ELR (cell line): ENCODE measurements around the gene PRRT1.

Source experiments
- DNase-seq: peaks from one replicate; pipeline ENCODE4 v3.0.0-alpha.2; 2015; ENCODE audit warnings: low read depth

The PRRT1 gene

DNA sequence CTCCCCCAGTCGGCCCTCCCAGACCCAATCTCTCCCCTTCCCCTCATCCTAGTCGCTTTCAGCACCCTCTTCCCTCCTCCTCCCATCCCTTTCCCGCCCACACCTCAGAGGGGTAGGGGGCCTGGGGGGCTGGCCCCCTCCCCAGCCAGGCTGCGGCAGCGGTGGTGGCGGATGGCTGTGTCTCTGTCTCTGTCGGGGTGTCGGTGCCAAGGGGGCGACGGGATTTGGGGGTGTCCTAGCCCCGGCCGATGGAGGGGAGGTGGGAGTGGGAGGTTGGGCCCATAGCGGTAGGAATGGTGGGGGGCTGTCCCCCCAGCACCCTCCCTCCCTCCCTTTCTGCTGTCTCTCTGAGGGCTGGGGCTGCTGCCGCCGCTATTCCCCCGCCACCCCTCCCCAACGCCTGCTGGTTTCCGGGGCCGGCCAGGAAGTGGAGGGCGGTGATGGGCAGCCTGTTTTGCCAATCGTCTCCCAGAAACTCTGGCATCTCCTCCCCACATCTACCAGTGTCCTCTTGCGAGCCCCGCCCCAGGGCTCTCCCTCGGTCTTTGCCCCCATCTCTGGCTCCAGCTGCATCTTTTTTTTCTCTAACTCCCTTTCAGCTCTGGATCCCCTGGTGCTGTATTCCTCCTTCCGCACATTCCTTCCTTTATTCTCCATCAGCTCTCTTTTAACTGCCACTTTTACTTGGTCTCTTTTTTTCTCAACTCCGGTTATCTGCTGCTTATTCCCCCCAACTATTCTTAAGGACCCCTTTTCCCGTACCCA lies 24.2 kb upstream of the PRRT1 start, which contains the start of gene AGPAT1:
Gene AGPAT1 (minus strand): TSS at position 374 of the 765 bp plus-strand sequence. CDS start 4,588 bp downstream, outside the sequence.
- DNase-seq, result peak; percentile 98

DNA sequence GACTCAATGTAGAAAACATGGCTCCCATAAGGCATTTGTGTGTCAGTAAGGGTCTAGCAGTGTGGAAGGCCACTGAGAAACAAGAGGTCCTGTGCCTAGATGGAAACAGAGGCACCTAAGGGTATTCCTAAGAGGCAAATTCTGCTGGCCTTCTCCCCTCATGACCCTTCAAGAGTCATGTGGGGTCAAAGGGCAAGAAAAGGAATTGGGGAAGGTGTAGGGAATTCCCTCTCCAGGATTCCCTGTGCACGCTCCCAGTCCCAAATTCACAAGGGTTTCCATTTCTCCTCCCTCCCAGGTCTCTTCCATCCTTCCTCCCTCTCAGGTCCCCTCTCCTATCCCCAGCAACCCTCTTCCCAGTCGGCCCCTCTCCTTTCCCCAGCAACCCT lies 23.6 kb upstream of the PRRT1 start:
- DNase-seq, result no peak

DNA sequence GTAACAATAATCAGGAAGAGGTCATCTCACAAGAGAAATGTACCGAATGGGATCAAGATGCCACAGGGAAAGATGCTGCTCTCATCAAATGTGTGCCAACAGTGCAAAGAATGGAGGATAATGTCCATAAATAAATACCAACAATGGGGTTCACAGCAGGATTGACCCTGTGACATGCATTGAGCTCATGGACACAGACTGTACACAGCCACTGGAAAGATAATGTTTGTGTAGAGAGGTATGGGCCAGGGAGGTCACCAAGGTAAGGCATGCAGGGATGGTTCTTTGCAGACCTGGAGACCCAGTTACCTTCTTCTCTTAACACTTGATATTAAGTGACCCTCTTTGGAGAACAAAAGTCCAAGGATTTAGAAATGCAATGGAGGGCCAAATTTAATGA lies 22.7 kb upstream of the PRRT1 start:
- no peak for DNase-seq

DNA sequence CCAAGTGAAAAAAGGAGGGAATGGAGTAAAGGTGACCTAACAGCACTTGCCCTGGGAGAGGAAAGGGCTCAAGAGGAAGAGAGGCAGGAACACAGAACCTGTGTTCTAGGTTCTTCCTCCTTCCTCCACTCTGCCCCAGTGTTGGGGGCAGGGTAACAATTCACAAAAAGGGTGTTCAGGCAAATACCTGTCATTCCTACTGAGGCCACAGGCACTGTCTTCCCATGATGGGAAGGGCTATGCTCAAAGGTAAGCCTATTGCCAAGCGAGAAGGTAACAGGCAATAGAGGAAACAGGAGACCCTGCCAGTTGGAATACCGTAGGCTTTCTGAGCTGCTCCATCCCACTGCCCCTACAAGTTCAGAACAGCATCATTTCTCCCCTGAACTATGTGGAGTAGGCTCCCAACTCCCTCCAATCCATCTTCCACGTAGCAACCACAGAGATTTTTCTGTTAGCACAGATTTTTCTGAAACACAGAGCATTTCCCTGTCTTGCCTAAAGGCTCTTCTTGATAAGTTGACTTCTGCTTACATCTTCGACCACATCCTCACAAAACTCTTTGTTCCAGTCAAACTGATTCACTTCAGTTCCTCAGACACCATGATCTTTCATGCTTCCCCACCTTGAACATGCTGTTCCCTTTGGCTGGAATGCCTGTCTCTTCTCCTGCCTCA lies 21.4 kb upstream of the PRRT1 start:
- no peak for DNase-seq

DNA sequence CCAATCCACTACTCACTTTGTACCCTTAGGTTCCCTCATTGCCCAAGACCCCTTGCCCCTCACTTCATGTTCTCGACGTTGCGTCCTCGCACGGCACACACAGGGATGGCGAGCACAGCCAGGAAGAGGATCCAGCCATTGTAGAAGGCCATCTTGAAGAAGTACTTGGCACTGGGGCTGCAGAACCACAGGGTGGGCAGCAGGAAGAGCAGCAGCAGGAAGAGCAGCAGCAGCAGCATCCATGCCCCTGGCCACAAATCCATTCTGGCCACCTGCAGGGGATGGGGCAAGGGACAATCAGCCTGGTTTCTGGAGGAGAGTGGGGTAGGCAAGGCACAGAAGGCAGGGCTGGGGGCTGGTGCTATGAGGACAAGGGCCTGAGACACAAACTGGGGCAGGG lies 19.5 kb upstream of the PRRT1 start:
- DNase-seq, result no peak

DNA sequence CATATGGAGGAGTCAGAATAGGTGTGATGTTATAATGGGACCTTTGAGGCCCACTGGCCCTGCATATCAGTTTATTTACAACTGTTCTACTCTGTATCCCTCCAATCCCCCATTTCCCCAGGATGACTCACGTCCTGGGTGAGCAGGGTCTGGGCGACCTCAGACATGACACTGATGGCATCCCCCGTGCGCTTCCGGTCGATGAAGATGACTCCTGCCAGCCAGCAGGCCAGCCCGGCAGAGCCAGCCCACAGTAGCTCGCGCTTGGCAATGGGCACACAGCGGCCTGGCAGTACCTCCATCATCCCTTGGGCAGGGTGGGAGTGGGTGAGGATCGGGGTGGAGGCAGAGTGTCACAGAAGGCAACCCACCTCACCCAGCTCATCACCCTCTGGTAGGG lies 18.6 kb upstream of the PRRT1 start:
- DNase-seq, result peak; percentile 67

DNA sequence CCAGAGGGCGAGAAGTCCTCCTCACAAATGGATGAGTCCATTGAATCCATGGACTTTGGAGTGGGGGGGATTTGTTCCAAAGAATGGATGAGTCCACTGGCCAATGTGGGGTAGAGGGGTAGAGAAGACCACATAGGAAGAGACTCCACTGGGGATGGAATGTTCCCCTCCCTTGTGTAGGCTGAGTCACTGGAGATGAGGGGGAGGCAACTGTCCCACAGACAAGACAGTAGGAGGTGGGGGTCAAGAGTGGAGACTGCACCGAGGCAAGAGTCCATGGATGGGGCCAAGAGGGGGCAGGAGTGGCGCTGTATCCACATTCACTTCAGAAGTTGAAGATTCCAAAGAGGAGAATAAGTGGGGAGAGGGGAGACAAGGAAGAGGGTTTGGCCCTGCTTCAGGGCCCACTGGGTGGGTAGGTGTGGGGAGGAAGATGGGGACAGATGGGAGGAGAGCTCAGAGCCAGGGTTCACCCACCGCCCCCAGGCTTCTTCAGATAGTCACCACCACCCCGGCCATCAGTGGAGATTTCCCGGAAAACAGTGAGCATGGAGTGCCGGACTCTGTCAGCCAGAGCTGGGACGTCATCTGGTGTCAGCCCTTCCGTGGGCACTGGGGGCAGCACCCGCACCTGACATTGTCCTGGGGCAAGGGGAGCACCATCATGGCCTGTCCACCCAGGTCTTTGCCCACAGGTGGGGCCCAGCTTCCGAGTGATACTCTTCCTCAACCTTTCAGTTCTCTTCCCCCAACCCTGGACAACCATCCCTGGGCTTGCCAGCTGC lies 17.3 kb upstream of the PRRT1 start:
- DNase-seq, result peak; percentile 26

DNA sequence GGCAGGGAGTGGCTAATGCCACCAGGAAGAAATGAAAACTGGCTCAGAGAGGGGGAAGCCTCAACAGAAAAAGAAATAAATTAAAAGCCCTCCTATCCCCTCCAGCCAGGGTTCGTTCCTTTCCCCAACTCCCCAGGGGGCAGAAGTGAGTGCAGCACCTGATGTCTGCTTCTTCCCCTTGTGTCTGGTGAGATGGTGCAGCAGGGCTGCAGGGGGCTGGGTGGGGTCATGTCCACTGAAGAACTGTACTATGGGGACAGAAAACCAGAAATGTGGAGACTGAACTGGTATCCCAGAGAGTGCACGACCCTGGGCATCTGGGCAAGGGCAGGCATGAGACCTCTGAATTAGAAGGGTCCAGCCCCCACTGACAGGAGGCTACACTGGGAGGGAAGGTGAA lies 16.6 kb upstream of the PRRT1 start:
- DNase-seq, result no peak

DNA sequence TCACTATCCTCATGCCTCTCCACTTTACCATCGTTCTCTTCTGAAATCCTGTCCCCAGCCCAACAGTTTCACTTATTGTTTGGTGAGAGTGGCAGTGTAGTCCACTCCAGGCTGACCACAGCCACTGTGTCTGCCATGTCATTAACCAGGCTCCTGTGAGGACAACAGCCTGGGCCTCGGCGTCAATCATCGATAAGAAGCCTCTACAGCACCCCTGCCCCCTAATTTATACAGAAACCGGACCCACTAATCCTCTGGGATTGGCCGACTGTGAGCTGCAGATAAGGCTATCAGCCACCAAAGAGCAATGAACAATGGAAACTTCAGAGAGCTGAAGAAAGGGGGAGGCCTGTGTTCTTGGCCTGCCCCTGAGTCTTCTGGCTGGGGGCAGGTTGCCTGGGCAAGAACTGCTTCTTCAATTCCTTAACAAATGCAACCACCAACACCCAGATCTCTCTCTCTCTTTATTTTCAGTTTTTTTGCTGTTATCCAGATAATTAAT lies 16.1 kb upstream of the PRRT1 start:
- no peak for DNase-seq

DNA sequence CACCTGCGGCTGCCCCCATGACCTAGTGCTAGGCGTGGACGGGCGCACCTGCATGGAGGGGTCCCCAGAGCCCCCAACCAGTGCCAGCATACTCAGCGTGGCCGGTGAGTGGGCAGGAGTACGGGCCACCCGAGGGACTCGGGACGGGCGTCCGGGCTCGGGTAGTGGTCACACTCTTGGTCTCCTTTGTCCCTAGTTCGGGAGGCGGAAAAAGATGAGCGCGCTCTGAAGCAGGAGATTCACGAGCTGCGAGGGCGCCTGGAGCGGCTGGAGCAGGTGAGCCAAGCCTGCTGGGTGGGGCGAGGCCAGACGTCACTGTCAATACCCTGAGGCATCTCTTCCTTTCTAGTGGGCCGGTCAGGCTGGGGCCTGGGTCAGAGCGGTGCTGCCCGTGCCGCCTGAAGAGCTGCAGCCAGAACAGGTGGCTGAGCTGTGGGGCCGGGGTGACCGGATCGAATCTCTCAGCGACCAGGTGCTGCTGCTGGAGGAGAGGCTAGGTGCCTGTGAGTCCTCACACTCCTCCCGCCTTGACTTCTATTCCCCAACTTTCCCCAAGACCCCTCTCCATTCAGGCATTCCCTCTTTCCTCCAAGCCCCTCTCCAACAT lies 15.5 kb upstream of the PRRT1 start:
- no peak for DNase-seq

DNA sequence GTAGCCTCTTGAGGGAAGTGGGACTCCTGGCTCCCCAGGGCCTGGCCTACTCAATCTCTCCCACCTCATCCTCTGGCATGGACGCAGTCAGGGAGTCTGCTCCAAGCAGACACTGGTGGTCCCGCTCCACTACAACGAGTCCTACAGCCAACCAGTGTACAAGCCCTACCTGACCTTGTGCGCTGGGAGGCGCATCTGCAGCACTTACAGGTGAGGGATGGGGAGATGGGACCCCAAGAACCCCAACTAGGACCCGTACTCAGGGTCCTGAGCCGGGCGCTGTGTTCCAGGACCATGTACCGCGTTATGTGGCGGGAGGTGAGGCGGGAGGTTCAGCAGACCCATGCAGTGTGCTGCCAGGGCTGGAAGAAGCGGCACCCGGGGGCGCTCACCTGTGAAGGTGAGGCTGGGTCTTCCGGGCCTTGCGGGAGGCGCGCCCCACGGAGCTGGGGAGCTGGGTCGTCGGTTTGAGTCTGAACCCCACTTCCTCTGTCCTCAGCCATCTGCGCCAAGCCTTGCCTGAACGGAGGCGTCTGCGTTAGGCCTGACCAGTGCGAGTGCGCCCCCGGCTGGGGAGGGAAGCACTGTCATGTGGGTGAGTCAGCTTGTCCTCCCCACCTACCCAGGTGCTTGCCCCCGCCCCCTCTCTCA lies 14.8 kb upstream of the PRRT1 start:
- no peak for DNase-seq

DNA sequence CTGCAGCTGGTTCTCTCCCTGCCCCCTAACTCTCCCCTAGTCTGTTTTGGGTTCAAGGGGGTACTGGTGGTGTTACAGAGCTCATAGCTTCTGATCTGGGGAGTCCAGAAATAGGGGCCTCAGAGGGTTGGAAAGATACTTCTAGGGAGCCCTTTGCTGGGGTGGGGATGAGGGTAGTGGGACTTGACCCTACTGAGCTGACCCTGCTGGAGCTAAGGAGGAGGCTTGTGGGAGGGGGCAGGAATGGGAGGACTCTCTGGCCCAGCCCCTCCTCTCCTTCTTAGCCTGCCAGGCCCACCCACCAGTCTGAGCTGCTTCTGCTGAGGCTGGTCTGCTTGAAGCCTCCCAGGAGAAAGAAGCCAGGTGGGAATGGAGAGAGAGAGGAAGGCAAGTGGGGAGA lies 12.6 kb upstream of the PRRT1 start, which contains the start of gene EGFL8:
Gene EGFL8 (plus strand): TSS at position 301 of the 400 bp plus-strand sequence. CDS start 1,571 bp downstream, outside the sequence.
- DNase-seq, result no peak

DNA sequence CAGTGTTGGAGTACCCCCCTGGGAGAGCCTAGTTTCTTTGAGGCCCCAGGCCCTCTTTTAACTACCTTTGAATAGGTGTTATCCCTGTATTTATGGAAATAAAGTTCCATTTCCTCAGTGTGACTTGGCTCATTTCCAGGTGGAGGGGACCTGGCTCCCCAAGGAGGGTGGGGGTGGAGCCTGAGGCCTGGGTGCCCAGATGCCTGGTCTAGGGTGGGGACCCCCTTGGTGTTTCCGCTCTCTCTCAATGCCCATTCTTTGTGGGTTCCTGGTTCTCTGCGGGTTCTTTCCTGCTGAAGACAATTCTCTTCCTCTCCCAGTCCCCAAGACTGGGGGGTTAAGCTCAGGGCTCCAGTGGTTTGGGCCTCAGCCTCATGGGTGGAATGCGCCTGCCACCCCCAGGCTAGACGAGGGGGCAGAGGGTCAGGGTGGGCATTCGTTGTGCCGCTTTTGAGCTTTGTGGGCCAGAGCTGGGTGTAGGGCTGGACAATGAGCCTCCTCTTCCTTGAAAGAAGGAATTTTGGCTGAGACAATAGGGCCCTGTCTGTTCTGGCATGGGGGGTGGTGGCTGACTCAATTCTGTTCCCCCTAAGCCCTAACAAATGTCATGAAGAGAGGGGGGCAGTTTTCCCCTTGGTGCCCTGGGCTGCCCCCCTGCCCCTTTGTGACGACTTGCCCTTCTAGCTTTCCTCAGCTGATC lies 12.0 kb upstream of the PRRT1 start:
- no peak for DNase-seq

DNA sequence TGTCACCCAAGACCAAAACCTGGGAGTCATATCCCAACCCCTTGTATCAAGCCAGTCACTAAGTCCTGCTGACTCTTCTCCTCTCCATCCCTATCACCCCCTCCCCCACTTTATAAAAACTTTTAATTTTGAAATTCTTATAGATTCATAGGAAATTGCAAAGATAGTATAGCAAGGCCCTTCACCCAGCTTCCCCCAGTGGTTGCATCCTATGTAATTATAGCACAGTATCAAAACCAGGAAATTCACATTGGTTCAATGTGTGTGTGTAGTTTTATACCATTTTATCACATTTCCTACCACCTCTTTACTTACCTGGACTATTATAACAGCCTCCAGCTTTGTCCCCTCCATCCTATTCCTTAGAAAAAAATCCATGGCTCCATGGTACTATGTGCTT lies 6.3 kb upstream of the PRRT1 start:
- no peak for DNase-seq

DNA sequence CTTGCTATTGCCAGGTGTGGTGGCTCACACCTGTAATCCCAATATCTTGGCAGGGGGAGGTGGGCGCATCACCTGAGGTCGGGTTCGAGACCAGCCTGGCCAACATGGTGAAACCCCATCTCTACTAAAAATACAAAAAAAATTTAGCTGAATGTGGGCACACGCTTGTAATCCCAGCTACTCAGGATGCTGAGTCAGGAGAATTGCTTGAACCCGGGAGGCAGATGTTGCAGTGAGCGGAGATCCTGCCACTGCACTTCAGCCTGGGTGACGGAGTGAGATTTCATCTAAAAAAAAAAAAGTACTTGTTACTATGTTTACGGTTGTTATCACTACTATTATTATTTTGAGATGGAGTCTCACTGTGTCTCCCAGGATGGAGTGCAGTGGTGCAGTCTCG lies 5.2 kb upstream of the PRRT1 start:
- DNase-seq, result no peak

DNA sequence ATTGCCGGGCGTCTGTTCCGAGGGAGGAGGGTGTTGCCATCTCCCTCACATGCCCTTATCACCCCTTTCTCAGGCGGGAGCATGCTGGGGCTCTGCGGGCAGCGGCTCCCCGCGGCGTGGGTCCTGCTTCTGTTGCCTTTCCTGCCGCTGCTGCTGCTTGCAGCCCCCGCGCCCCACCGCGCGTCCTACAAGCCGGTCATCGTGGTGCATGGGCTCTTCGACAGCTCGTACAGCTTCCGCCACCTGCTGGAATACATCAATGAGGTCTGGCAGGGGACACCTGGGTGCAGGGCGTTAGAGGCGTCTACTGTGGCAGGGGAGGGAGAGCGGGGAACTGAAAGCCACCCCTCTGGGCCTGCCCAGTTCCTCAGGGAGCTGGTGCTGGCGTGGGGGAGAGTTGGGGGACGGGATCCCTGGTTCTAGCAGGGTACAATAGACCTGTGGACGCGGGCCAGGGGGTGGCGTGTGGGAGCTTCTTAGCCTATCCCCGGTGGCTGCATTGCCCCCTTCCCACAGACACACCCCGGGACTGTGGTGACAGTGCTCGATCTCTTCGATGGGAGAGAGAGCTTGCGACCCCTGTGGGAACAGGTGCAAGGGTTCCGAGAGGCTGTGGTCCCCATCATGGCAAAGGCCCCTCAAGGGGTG lies 2.9 kb upstream of the PRRT1 start:
- DNase-seq, result peak; percentile 80

DNA sequence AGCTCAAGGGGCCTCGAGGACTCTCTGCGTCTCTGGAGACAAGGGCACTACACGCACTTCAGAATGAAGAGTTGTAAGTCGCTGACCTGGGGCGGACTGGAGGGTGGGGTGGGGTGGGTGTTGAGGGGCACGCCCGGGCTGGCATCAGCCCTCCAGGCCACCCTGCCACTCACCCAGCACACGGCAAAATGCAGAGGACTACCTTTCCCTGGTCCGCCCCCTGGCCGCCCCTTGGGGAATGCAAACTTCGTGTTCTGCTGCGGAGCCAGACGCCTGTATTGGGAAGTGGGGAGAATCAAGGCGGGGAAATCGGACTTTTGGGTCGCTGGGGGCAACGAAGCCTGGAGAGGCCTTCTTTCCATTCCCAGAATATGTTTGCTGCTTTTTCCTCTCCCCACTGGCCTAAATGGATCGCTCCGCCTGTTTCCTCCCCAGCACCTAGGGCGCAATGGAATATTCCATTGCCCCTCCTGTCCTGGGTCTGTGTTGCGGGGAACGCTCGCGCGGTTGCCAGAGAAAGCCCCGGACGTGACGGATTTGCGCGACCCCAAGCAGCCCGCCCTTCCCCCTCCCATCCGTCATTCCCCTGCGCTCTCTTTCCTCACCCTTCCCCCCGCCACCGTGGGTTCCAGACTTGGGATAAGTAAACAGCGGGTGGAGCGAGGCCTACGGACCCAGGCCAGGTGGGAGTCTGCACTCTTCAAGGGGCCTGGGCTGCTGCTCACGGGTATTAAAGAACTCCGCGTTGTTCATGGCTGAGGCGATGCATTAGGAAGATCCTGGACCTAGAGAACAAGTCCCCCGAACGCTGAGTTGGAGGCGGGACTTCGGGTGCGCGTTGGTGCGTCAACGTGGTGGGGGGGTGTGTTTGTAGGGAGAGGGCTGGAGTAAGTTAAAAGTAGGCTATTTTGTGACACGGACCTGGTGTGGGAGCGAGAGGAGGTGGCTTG lies 2.1 kb upstream of the PRRT1 start, which contains the start of gene PPT2:
Gene PPT2 (plus strand): TSS at position 578 of the 950 bp plus-strand sequence. CDS start 454 bp downstream, outside the sequence.
- peak; percentile 94 for DNase-seq

DNA sequence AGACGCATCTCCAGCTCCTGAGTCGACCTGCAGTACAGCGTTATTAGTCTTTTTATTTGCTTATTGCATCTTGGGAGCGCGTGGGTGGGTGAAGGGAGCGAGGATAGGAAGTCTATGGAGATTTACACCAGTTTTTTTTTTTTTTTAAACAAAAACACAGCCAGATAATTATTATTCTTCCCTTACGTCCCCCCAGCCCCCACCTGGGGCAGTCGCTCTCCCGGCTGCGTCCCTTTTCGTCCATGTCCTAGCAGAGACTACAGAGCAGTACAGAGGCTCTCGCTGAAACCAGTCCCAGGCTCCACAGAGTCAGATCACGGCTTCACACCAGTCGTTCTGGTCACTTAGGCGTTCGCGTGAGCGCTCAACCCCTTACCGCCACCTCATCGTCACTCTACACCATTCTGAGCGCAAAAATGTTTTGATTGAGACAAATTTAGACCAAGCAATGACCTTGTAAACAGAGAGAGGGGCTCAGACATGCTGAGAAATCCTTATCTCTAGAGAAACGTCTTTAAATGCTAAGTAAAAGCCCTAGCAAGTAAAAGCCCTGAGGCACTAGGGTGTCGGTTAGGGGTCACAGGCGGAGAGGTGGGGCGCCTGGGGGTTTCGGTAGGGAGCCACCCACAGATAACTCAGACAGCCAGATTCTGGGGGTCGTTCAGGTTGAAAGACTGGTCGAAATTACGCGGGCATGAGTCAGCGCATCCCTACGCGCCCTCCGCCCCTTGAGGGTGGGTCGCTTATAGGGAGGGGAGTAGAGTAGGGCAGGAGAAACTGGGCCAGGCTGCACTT lies 1.2 kb upstream of the PRRT1 start:
- DNase-seq, result peak; percentile 64
